Superior temporal gyrus (tissue), 1 donor: ENCODE data around the gene MRTO4.
"Not testable (repeated sequence)": the region's sequence is repeated elsewhere in the genome, so short reads cannot be mapped to it uniquely, and the experiment has no call there.

Experiments used
- DNase-seq: peaks from one replicate; pipeline ENCODE4 v3.0.0-alpha.2; 2016; ENCODE audit errors: extremely low spot score

MRTO4 gene

GRCh38 chr1:19269427-19270342, 18.1 kb downstream of the MRTO4 start:
- not testable (repeated sequence) for DNase-seq

GRCh38 chr1:19270343-19270730, 18.7 kb downstream of the MRTO4 start:
- DNase-seq, result not testable (repeated sequence)

GRCh38 chr1:19272064-19272463, 20.5 kb downstream of the MRTO4 start:
- no peak for DNase-seq

- no peak for DNase-seq
These were observed 21.7 kb downstream of the MRTO4 start for GRCh38 chr1:19273106-19273843.

GRCh38 chr1:19273844-19274531, 22.4 kb downstream of the MRTO4 start:
- DNase-seq, result not testable (repeated sequence)

- DNase-seq, result no peak
These were observed 23.0 kb downstream of the MRTO4 start for GRCh38 chr1:19274636-19275035.

GRCh38 chr1:19283891-19284290, 32.3 kb downstream of the MRTO4 start:
- DNase-seq, result no peak

GRCh38 chr1:19284881-19285280, 33.3 kb downstream of the MRTO4 start:
- no peak for DNase-seq

- DNase-seq, result not testable (repeated sequence)
These were observed 33.8 kb downstream of the MRTO4 start for GRCh38 chr1:19285366-19285765.

GRCh38 chr1:19285807-19286206, 34.2 kb downstream of the MRTO4 start:
- DNase-seq, result not testable (repeated sequence)

GRCh38 chr1:19287436-19288185, 36.0 kb downstream of the MRTO4 start:
- DNase-seq, result no peak

- DNase-seq, result not testable (repeated sequence)
These were observed 37.0 kb downstream of the MRTO4 start, which contains the start of gene AKR7A3 for GRCh38 chr1:19288324-19289241. TSS of gene AKR7A3 (minus strand) at chr1:19288770. CDS start at chr1:19288709, 61 bp downstream.

GRCh38 chr1:19289244-19289643, 37.6 kb downstream of the MRTO4 start:
- DNase-seq, result no peak

GRCh38 chr1:19294638-19295037, 43.0 kb downstream of the MRTO4 start:
- DNase-seq, result no peak

- no peak for DNase-seq
These were observed 48.6 kb downstream of the MRTO4 start for GRCh38 chr1:19300211-19300610.

GRCh38 chr1:19304081-19304480, 52.5 kb downstream of the MRTO4 start:
- not testable (repeated sequence) for DNase-seq

GRCh38 chr1:19305880-19306279, 54.3 kb downstream of the MRTO4 start:
- no peak for DNase-seq

GRCh38 chr1:19306941-19307340, 55.3 kb downstream of the MRTO4 start:
- no peak for DNase-seq

GRCh38 chr1:19307794-19308508, 56.3 kb downstream of the MRTO4 start:
- no peak for DNase-seq

- no peak for DNase-seq
These were observed 56.9 kb downstream of the MRTO4 start for GRCh38 chr1:19308509-19308907.
